Ecto neural progenitor cell (in vitro differentiated cells): Measurements from ENCODE around the gene ARHGEF4.

ENCODE experiments used
- DNase-seq: peaks from one replicate; pipeline ENCODE4 v3.0.0-alpha.2; 2018; ENCODE audit warnings: low spot score

ARHGEF4 gene

DNA sequence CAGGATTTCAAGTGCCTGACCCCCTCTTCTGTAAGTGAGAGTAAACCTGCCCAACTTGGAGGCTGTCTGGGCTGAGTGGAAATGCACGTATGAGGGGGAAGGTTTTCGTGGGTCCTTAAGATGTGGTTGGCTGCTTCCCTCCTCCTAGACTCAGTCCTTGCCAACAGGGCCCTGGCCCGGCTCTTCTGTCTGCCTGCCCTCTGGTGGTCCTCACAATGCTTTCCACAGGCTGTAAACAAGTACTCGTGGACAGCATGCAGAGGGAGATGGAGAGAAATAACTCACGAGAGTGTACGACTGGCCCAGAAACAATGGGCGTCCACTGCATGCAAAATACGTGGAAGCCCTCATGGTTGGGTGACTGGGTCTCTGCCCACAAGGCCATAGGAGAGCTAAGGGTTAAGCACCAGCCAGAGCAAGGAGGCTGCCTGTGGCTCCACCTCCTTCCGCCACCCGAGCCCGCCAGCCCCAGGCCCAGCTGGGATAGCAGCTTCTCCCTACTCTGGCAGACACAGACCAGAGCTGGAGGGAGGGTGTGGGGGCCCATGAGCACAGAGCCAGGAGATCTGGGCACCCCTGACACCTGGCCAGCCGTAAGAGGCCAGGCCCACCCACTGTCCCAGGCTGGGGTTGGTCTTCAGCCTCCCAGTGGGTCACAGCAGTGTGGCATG lies 17.0 kb upstream of the ARHGEF4 start:
- peak; percentile 76 for DNase-seq

DNA sequence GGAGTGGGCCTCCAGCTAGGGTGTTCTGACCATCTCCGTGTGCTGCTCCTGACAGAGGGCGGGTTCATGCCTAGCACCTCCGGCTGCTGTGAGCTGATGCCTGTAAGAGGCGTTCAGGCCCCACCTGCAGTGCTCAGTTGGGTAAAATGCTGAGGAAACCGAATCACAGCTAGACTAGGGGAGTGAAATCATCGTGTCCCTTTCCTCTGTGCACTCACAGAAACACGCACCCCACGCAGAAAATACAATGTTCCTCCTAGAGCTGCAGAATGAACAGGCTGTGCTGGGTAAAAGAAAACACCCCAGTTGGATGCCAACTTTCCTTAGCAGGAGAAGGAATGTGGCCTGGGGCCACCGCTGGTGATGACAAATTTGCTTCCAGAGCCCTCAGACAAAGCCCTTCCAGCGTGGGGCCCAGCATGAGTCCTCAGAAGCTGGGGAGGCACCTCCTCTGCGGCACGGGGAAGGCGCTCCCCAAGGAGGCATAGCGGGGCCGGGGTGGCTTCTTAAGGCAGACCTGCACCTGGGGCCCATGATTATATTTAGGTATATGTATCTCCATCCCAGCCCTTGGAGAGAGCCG lies 16.3 kb upstream of the ARHGEF4 start:
- DNase-seq = no peak

DNA sequence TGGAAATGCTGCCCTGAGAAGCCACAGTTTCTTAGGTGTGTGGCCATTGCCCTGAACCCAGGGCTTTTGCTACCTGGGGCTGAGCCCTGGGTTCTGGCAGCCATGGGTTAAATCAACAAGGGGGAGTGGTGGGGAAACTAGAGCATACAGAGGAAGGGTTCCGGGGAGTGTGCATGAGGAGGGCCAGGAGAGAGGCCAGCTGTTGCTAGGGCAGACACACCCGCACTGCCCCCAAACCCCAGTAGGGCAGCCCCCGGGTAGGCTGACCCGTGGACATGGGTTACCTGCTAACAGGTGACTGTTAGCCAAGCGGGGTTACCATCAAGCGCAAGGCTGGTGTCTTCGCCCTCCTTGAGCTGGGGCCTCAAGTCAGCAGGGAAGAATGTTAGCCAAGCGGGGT lies 14.8 kb upstream of the ARHGEF4 start:
- DNase-seq = no peak

DNA sequence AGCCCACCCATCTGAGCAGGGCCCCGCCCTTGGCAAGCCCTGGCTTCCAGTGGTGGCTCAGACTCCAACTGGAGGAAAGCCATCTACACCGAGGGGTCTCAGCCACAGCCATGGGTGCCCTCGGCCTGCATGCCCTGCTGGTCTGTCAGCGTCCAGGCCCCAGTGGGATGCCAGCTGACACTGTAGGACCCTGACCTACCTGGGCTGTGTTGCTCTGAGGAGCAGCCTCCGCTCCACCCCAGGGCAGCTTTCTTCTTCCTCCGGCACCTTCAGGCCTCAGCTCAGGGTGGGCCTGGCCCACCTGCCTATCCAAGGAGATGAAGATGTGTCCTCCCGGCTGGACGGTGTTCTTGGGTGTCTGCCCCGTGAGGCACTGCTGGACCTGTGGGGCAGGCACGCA lies 13.9 kb upstream of the ARHGEF4 start:
- peak; percentile 43 for DNase-seq

DNA sequence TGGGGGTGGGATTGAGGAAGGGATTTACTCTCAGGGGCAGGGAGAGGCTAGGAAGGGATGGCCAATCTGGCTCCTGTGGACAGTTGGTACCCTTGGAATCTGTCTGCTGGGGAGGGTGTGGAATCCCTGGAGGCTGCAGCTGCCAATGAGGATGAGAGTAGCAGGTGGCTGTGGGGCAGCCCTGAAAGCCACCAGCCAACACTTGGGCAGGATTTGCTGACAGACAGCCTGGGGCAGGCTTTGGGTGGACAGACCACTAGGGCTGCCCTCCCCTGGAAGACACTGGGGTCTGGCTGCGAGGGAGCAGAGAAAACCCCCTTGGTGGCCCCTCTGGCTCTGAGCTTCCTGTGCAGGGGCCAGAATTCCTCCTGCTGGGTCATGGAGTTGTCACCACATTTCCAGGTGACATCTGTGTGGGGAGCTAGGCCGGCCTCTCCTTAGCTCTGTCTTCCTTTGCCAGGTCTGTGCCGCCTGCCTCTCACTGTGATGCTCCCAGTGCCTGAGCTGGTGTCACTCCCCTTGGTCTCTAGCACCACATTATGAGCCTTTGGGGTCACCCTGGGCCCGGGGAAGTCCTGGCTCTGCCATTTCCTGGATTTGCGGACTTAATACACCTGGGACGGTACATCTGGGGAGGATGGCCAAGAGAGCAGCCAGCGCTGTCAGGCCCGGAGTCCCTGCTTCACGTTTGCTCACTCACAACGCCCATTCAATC lies 13.4 kb upstream of the ARHGEF4 start:
- peak; percentile 43 for DNase-seq

DNA sequence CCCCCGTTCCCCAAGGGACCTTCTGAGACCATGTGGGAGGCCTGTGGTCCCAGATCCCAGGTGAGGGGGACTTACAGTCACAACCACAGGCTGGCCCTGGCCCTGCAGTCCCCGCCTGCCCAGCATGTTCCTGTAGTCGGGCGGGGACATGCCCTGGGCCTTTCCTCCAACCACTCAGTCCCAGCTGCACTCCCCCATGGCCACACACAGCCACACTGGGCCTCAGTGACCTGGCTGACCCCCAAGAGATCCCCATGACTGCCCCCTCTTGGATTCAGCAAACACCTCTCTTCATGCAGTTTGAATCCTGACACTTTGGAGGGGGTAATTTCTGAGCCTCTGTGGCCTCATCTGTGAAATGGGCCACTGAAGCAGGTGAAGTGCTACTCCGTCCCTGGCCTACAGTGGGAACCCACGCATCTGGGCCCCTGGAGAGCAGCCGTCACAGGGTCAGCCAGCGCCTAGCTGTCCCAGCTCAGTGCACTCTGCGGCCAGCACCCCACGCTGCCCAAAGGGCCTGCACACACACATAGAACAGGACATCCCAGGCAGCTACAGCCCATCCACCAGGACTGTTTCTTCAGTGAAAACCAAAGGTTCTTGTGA lies 12.7 kb upstream of the ARHGEF4 start:
- peak; percentile 38 for DNase-seq

DNA sequence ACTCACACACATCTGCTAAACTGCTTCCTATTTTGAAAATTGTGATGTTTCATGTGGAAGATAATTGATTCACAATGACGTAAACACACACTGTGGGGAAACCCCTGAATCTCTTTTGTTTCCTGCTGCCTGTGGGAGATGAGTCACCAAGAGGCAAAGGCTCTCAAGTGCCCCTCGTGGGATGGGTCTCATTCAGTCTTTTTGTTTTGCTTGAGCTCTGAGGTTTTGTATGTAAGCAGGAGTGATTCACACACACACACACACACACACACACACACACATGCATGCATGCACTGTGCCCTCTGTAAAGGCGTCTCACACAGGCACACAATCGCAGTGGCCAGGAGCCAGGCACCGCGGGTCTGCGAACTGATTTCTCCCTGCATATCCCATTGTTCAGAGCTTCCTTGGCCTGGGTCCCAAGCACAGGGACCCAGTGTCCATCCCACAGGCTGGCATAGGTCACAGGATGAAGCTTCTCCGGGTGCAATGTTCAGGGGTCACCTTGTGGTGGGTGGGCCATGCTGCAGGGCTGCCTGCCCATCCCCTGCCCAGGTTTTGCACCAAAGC lies 12.1 kb upstream of the ARHGEF4 start:
- DNase-seq = no peak

DNA sequence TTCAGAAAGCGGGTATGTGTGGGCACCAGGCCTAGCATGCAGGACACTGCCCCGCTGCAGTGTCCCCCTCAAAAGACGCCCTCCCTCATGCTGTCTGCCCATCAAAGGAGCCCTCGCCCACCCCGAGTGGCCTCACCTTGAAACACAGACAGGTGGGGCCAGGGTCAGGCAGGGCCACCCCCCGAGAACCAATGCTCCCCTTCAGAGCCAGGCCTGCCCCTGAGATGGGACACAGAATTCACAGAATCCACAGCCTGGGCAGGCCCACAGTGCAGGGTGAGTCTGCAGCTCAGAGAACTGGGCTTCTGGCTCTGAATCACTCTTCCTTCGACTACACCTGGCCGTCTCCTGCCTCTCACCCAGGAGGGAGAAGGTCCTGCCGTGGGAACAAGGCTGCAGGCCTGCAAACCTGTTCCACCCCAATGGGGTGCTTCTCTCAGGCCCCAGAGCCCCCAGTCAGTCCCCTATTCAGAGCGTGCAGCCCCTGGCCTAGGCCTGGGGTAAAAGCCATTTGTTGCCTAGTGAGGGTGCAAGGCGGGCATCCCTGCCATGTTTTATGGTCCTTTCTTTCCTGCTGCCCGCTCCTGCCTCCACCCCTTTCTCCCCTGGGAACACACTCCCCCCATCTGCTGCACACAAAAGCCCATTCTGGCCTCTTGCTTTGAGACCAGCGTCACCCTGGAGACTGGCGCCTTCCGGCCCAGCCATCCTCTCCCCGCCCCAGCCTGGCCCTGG lies 11.3 kb upstream of the ARHGEF4 start:
- peak; percentile 46 for DNase-seq

DNA sequence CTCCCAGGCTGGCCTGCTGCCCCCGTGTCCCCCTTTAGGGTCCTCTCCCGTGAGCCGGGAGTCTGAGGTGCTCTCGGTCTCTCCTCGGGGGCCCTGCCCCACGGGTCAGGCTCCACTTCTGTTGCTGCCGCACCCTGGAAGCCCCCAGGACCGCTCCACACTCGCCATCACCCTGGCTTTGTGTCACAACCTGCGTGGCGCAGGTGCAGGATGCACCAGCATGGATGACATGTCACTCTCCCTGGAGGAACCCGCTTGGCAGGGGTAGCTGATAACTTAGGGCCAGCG lies 10.8 kb upstream of the ARHGEF4 start:
- peak; percentile 44 for DNase-seq

DNA sequence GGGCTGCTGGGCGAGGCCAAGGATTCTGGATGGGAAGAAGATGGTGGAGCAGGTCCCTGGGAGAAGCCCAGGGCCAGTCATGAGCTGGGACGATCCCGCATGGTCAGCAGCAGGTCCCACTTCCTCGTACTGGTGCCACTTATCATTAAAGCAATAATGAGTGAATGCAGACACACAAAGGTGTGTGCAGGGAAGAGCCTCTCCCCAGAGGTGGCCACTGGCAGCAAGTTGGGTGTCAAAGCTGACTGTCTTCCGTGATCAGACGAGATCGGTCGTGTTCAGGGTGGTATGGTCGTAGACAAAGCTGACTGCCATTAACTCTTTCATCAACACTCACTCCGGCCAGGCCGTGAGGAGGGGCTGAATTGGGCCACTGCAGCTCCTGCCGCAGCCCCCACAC lies 10.3 kb upstream of the ARHGEF4 start:
- peak; percentile 40 for DNase-seq

DNA sequence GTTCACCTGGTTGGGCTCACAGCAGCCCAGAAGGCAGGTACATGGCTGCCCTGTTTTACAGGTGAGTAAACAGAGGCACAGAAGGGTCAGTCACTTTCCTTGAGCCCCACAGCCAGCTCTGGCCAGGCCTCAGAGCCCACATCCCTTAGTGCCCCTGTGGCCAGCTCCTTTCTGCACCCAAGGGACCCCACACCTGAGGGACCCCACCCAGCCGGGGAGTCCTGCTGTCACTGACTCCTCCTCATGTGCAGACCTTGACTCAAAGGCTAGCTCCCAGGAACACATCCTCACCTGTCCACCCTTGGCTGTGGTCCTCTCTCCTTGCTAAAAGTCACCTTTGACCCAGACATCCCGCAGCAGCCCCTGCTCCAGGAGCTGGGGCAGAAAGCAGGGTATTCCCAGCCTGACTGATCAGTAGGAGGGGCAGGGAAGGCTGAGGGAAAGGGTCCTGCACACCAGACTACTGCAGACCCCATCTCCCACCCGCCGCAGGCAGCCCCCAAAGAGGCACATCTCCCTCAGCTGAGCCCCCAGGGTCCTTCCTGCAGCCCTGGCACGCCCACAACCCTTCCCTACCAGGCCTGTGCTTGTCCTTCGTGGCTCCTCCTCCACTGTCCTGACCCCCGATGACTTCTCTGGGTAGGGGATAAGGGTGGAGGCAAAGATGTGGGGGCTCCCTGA lies 9.8 kb upstream of the ARHGEF4 start:
- no peak for DNase-seq

DNA sequence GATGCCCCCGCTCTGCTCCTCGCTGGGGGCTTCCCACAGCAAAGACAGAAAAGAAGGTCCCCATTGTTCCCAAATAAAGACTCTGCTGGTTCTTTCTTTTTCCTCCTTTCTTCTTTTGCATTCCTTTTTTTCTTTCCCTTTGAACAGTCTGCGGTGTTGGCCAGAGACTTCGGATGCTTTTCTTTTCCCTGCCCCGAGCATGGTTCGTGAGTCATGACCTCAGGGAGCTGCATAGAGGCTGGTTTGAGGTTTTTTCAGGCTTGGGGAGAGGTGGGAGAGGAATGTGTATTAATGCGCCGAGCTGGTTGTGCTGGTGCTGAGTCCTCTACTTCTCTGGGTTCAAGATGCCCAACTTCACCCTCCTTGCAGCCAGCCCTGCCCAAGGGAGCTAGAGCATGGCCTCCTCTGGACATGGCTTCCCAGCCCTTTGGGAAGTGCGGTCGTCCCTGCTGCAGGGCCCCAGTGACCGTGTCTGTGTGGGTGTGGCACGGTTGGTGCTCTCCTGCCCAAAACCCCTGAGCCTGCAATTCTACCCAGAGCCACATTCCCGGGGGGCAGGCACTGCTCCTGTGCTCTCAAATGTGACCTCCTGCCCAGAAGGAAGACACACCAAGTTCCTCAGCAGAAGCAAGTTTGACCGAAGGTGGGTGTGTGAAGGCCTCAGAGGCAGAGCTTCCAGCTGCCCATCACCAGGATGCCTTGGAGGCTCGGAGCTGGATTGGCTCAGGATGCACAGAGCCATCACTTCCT lies 9.0 kb upstream of the ARHGEF4 start:
- no peak for DNase-seq

DNA sequence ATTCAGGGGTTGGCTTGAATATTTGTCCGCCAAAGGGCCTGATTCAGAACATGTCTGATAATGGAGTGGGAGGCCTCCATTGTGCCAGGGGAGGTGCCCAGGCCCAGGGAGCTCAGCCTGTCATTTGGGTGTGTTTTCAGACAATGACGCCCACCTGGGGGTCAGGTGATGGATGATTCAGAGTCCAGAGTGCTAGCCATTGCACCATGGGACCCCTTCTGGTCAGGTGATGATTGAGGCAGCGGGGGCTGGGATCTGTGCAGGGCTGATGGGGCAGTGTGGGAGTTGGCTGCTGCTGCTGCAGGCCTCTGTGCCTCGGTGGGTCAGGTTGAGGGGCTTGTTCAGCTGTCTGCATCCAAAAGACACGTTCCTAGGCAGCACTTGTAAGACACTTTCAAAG lies 8.3 kb upstream of the ARHGEF4 start:
- no peak for DNase-seq

DNA sequence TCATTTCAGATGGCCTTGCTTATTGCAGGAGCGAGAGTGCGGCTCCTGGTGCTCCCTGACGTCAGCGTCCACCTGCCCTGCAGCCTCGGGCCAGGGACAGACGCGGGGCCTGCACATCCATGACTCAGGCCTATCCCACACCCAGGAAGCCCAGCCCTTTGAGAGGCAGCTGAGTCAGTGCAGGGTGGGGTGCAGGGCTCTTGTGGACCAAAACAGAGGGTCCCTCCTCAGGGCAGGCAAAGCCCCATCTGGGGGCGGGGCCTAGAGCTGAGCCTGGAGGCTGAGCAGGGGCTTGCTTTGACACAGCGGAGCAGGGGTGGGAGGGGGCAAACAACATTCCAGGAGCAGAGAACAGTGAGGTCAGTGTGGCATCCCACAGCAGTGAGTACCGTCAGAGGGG lies 7.7 kb upstream of the ARHGEF4 start:
- DNase-seq = peak; percentile 77

DNA sequence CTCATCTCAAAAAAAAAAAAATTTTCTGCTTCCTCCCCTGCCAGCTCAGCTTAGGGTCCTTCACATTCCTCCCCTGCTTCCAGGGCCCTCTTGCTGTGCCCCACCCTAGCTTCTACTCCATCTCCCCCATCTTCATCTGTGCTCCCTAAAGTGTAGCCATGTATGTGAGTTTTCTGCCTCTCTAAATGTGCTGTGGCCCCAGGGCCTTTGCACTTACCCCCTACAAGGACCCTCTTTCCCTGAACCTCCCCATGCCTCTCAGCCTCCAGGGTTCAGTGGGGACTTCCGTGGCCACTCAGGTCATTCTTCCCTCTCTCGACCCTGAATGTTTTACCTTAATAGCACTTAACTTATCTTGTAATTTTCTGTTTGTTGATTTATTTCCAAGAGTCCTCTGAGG lies 6.2 kb upstream of the ARHGEF4 start:
- no peak for DNase-seq

DNA sequence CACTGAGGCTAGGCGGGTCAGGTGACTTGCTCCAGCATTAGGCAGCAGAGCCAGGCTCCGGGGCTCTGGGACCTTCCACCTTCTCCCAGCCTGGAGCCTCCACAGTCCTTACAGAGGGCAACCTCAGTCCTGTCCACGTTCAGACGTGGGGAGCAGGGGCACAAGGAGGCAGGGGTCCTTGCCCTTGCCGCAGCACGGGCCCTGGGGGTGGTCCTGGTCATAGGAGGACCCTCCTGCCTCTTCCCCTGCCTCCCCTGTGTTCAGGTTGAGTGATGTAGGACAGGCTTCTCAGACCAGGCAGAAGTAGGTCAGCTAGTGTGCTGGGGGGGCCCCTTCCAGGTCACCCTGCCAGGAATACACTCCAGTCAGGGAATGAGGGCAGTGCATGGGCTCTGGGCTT lies 5.4 kb upstream of the ARHGEF4 start:
- no peak for DNase-seq

DNA sequence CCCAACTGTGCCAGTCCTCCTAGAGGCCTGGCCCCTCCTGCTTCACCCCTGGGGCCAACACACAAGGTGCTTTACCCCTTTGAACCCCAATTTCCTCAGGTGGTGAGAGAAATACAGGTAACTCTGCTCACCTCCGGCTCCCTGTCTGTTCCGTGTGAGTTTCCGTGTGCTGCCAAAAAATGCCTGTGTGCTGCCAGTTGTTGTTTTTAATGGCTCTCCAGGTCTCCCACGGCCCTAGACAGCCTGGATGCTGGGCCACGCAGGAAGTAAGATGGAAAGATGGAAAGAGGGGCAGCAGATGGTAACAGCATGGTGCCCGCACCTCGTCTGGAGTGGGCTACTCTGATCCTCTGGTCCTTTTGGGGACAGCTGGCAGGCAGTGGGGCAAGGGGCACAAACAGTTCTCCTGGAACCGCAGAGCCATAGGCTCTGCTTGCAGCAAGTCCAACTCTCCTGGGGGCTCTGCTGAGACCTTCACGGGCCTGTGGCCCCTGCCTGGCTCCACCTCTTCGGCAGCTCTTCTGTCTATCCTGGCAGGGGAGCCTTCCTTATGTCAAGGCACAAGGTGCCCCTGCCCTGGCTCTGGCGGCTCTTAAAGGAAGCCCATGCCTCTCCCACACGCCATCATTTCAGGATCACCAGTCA lies 4.3 kb upstream of the ARHGEF4 start:
- no peak for DNase-seq

DNA sequence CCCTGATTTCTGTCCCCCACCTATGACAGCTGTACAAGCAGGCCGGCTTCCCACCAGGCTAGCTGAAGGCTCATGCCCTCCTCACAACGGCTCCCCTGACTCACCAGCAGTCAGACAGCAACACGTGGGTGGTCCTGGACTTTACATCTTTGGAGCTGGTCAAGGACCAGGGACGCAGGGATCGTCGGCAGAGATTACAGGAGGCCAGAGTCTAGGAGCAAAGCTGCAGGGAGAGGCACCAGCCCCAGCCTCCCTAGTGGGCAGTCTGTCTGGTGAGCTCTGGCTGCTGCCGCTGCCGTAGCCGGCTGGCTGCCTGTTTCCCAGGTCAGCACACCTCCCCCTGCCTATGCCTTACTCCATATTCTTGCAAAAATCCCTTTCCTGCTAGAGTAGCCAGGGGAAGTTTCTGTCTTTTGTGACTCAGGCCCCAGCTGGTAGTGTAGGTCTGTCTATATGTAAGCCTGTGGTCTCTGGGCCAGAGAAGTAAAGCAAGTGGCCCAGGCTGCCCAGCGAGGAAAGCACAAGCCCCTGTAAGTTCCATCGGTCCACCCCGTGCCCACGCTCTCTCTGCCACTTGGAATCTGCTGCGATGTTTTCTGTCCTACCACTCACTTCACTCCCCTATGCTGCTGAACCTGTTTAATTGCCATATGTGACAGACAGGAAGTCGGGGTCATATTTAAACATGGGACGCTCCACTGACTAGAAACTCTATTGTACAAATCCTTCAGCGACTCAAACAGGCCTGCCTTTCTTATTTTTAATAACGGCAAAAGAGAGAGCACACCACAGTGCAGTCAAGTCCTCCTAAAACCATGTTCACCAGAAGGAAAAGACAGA lies 2.4 kb upstream of the ARHGEF4 start:
- DNase-seq = no peak

DNA sequence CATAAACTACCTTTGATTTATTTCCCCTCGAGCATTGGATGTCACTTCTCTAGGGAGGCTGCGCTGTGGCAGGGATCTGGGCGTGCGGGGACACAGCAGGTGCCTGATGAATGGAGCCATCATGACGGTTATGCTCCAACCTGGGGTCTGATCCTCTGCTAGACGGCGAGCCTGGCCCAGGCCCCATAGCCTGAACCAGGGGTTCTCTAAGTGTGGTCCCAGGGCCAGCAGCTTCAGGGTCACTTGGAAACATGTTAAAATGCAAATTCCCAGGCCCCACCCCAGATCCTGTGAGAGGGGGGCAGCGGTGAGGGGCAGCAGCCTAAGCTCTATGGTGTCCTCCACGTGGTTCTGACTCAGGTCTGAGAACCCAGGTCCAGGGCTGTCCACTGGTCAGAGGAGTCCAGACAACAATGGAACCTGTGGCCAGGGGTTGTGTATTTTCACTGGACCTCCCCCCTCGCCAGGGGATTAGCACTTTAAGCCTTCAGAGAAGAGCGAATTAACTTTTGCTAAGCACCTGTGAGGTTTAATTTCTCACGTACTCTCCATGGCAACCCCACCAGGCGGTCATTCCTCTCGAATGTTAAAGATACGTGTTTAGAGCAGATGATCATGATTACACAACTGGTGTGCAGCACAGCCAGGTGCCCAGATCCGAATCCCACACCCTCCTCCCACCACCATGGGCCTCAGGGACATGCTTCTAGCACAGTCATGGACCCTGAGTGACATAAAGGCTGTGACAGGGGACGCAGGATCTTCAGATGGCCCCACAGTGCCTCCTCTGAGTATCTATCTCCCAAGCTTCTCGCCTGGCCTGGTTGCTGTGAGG lies 1.6 kb upstream of the ARHGEF4 start:
- no peak for DNase-seq
